ENCODE measurements around the gene VSNL1. TPM values are rescaled to one million over a fixed set of nuclear protein-coding genes. Genes with fewer than 3 reads are reported as not detected.

The VSNL1 gene
- total and polyA plus RNA-seq, 10 of the 15 experiments (the other 5 are each of a cell fraction or from before 2014, with no cell fraction given), result 0.04 to 0.30 (median 0.12) TPM; not detected in 4

GRCh38 chr2:17690776-17691175 lies 150.3 kb downstream of the VSNL1 start:
- no peaks in the 10 kb centered on the region for H4K20me1 ChIP-seq (ENCODE audit: control insufficient read depth, insufficient read depth)
- CTCF ChIA-PET, result interaction anchor here (1.5 kb wide), 1 partner anchor 20 kb away, joined by 7 read pairs; no protein-coding TSS in a partner anchor
- H2AFZ ChIP-seq (ENCODE audit: control insufficient read depth, low read depth, low read length), result no peak overlapping the region
- no peaks in the 10 kb centered on the region; the same call in 2 of the 3 replicates for H3K9me3 ChIP-seq (replicated peaks; ENCODE audit: control insufficient read depth, insufficient read depth, low read length)
- H3K4me3 ChIP-seq, result no peak overlapping the region
- H3K4me1 ChIP-seq (ENCODE audit: control insufficient read depth, insufficient read depth, low read length), result no peaks in the 10 kb centered on the region
- POLR2A ChIA-PET, result interaction anchor here (0.6 to 1.1 kb wide), 2 partner anchors 18 to 249 kb away, joined by 3 read pairs; no protein-coding TSS in a partner anchor
- H3K36me3 ChIP-seq (ENCODE audit: control insufficient read depth in 2 of 2, insufficient read depth in 2 of 2, low read length in 1 of 2), result peaks cover under 1 to 10% of the 10 kb centered on the region in 2 experiments; a peak in 3 of 4 replicates
- RAD21 ChIA-PET (ENCODE audit: unreplicated experiment), result no interaction called here
- H3K4me2 ChIP-seq (ENCODE audit: control insufficient read depth, insufficient read depth), result no peak overlapping the region
- 98% methylated on average over 7 of the region's 7 CpGs for WGBS (ENCODE audit: insufficient coverage, insufficient replicate concordance, low lambda C conversion rate, missing lambda C conversion rate)
- DNase-seq (ENCODE audit: low read depth, low spot score), result no peak
- ATAC-seq, result no peak
- no peak overlapping the region for H3K9ac ChIP-seq (ENCODE audit: control insufficient read depth, insufficient read depth, low read length)
- SMC1A ChIA-PET (ENCODE audit: uncharacterized antibody, unreplicated experiment), result interaction anchor here (0.6 kb wide), 1 partner anchor 494 kb away, joined by 3 read pairs; no protein-coding TSS in a partner anchor
- no peak overlapping the region for H3K27ac ChIP-seq (ENCODE audit: control insufficient read depth, insufficient read depth)
- in situ Hi-C loops (cut with MboI), result no loop called here
- TF ChIP-seq RBBP5 (conservative IDR thresholded peaks at IDR 0.05) (no peak), ZSCAN29 (IDR thresholded peaks at IDR 0.05) (no peak), PML (IDR thresholded peaks at IDR 0.05; ENCODE audit: low read length) (no peak), EED (IDR thresholded peaks at IDR 0.05; ENCODE audit: low read depth) (no peak), TARDBP (IDR thresholded peaks at IDR 0.05; ENCODE audit: borderline replicate concordance) (no peak), GABPA (IDR thresholded peaks at IDR 0.05; ENCODE audit: low read depth) (no peak), SMARCA5 (IDR thresholded peaks at IDR 0.05) (no peak), MXI1 (IDR thresholded peaks at IDR 0.05; ENCODE audit: low read depth, low read length) (no peak)
- TF ChIP-seq, protein P1, sequence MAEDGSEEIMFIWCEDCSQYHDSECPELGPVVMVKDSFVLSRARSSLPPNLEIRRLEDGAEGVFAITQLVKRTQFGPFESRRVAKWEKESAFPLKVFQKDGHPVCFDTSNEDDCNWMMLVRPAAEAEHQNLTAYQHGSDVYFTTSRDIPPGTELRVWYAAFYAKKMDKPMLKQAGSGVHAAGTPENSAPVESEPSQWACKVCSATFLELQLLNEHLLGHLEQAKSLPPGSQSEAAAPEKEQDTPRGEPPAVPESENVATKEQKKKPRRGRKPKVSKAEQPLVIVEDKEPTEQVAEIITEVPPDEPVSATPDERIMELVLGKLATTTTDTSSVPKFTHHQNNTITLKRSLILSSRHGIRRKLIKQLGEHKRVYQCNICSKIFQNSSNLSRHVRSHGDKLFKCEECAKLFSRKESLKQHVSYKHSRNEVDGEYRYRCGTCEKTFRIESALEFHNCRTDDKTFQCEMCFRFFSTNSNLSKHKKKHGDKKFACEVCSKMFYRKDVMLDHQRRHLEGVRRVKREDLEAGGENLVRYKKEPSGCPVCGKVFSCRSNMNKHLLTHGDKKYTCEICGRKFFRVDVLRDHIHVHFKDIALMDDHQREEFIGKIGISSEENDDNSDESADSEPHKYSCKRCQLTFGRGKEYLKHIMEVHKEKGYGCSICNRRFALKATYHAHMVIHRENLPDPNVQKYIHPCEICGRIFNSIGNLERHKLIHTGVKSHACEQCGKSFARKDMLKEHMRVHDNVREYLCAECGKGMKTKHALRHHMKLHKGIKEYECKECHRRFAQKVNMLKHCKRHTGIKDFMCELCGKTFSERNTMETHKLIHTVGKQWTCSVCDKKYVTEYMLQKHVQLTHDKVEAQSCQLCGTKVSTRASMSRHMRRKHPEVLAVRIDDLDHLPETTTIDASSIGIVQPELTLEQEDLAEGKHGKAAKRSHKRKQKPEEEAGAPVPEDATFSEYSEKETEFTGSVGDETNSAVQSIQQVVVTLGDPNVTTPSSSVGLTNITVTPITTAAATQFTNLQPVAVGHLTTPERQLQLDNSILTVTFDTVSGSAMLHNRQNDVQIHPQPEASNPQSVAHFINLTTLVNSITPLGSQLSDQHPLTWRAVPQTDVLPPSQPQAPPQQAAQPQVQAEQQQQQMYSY (CRISPR knock-in tag; IDR thresholded peaks at IDR 0.05), result no peak
- intact Hi-C loops (cut with micrococcal nuclease; ENCODE audit: unreplicated experiment), result no loop called here
- no peaks in the 10 kb centered on the region for H3K27me3 ChIP-seq (replicated peaks in 1 of 2; ENCODE audit: control insufficient read depth in 2 of 2, insufficient read depth in 2 of 2, low read length in 1 of 2)
- FAIRE-seq, result no peak
- no peaks in the 10 kb centered on the region for H3K79me2 ChIP-seq (ENCODE audit: control insufficient read depth, insufficient read depth, low read length)
- BruUV-seq (replicated peaks), result no TSS peak

Other genes starting within 250 kb of the VSNL1 start
- under 0.01 and 0.05 TPM in 2 replicates for gene RAD51AP2, start 22.3 kb upstream of the VSNL1 start, total RNA-seq (2014; rRNA removed)
- gene RAD51AP2, start 22.3 kb upstream of the VSNL1 start, total RNA-seq (2014; rRNA removed; fragmentation: Illumina TruSeq; extraction: Trizol), result not detected in 2 replicates
- gene RAD51AP2, start 22.3 kb upstream of the VSNL1 start, total RNA-seq (2021), result not detected in 2 replicates
- 0.03 TPM in 1 of 2 replicates, not detected in the other for gene RAD51AP2, start 22.3 kb upstream of the VSNL1 start, polyA plus RNA-seq (2011; rRNA removed)
- not detected in 2 replicates for gene RAD51AP2, start 22.3 kb upstream of the VSNL1 start, polyA plus RNA-seq (2014; fragmentation: Illumina TruSeq; extraction: Trizol)
- gene RAD51AP2, start 22.3 kb upstream of the VSNL1 start, polyA plus RNA-seq (2014; fragmentation: Nextera tagmentation; extraction: Ambion mirVana), result under 1 TPM in 1 of 2 experiments, not detected in 1; 0.02 TPM
- not detected in 2 replicates for gene RAD51AP2, start 22.3 kb upstream of the VSNL1 start, polyA plus RNA-seq (2014; rRNA removed)
- gene RAD51AP2, start 22.3 kb upstream of the VSNL1 start, polyA plus RNA-seq (2016; fragmentation: Nextera tagmentation; extraction: Ambion mirVana), result not detected
- gene SMC6, start 213.1 kb downstream of the VSNL1 start, total RNA-seq (2014; rRNA removed), result 36.1 and 48.3 TPM in 2 replicates
- gene SMC6, start 213.1 kb downstream of the VSNL1 start, total RNA-seq (2014; rRNA removed; fragmentation: Illumina TruSeq; extraction: Trizol), result 63.8 and 64.4 TPM in 2 replicates
- 40.3 and 41.5 TPM in 2 replicates for gene SMC6, start 213.1 kb downstream of the VSNL1 start, total RNA-seq (2021)
- gene SMC6, start 213.1 kb downstream of the VSNL1 start, polyA plus RNA-seq (2011; rRNA removed), result 32.5 and 54.9 TPM in 2 replicates
- gene SMC6, start 213.1 kb downstream of the VSNL1 start, polyA plus RNA-seq (2014; fragmentation: Illumina TruSeq; extraction: Trizol), result 49.3 and 64.3 TPM in 2 replicates
- gene SMC6, start 213.1 kb downstream of the VSNL1 start, polyA plus RNA-seq (2014; fragmentation: Nextera tagmentation; extraction: Ambion mirVana), result 10 to 100 TPM; 12.8 to 18.9 TPM
- gene SMC6, start 213.1 kb downstream of the VSNL1 start, polyA plus RNA-seq (2014; rRNA removed), result 26.2 and 32.0 TPM in 2 replicates
- 10 to 100 TPM; 45.5 to 55.3 TPM for gene SMC6, start 213.1 kb downstream of the VSNL1 start, polyA plus RNA-seq (2016; fragmentation: Nextera tagmentation; extraction: Ambion mirVana)
- 41.3 and 45.7 TPM in 2 replicates for gene GEN1, start 213.4 kb downstream of the VSNL1 start, total RNA-seq (2014; rRNA removed)
- gene GEN1, start 213.4 kb downstream of the VSNL1 start, total RNA-seq (2014; rRNA removed; fragmentation: Illumina TruSeq; extraction: Trizol), result 49.6 and 49.9 TPM in 2 replicates
- gene GEN1, start 213.4 kb downstream of the VSNL1 start, total RNA-seq (2021), result 39.4 and 39.5 TPM in 2 replicates
- 46.3 and 89.4 TPM in 2 replicates for gene GEN1, start 213.4 kb downstream of the VSNL1 start, polyA plus RNA-seq (2011; rRNA removed)
- gene GEN1, start 213.4 kb downstream of the VSNL1 start, polyA plus RNA-seq (2014; fragmentation: Illumina TruSeq; extraction: Trizol), result 45.3 and 60.1 TPM in 2 replicates
- gene GEN1, start 213.4 kb downstream of the VSNL1 start, polyA plus RNA-seq (2014; fragmentation: Nextera tagmentation; extraction: Ambion mirVana), result 1 to 10 TPM; 6.0 to 9.4 TPM
- 27.2 and 31.5 TPM in 2 replicates for gene GEN1, start 213.4 kb downstream of the VSNL1 start, polyA plus RNA-seq (2014; rRNA removed)
- 10 to 100 TPM; 27.9 to 32.5 TPM for gene GEN1, start 213.4 kb downstream of the VSNL1 start, polyA plus RNA-seq (2016; fragmentation: Nextera tagmentation; extraction: Ambion mirVana)

Data from GM12878 (cell line).